Esophagus mucosa (tissue), 1 donor: ENCODE data around the gene GZMM. TPM values are rescaled to one million over a fixed set of nuclear protein-coding genes. Genes with fewer than 3 reads are reported as not detected.

Source experiments
- ATAC-seq: fragments of 200-7000 bp; cut with Tn5 transposase; one replicate; pipeline ENCODE4 v1.9.1; 2020
- total RNA-seq: library from RNA; stranded (reverse); gene quantifications from one replicate; pipeline ENCODE4 v1.2.4, GENCODE V29; 2023
- donor health status: DM: yes; HTN: yes; CAD: no.

Gene GZMM
- total RNA-seq, 1 donor from 2014 or later = not detected

GRCh38 chr19:567296-567900, 23.5 kb downstream of the GZMM start:
- ATAC-seq = no peak

- ATAC-seq = no peak
Observed at GRCh38 chr19:570251-570686, 26.4 kb downstream of the GZMM start.

GRCh38 chr19:570937-571565, 27.2 kb downstream of the GZMM start:
- ATAC-seq = peak; percentile 5

GRCh38 chr19:571566-571974, 27.7 kb downstream of the GZMM start:
- ATAC-seq = no peak

- ATAC-seq = peak; percentile 87
Observed at GRCh38 chr19:572140-572742, 28.4 kb downstream of the GZMM start, which contains the start of gene BSG. Gene BSG (plus strand): TSS chr19:572596. CDS start chr19:572635, 39 bp downstream.

GRCh38 chr19:572743-573518, 29.1 kb downstream of the GZMM start:
- ATAC-seq = peak; percentile 9

- no peak for ATAC-seq
Observed at GRCh38 chr19:573519-573825, 29.6 kb downstream of the GZMM start.

DNA sequence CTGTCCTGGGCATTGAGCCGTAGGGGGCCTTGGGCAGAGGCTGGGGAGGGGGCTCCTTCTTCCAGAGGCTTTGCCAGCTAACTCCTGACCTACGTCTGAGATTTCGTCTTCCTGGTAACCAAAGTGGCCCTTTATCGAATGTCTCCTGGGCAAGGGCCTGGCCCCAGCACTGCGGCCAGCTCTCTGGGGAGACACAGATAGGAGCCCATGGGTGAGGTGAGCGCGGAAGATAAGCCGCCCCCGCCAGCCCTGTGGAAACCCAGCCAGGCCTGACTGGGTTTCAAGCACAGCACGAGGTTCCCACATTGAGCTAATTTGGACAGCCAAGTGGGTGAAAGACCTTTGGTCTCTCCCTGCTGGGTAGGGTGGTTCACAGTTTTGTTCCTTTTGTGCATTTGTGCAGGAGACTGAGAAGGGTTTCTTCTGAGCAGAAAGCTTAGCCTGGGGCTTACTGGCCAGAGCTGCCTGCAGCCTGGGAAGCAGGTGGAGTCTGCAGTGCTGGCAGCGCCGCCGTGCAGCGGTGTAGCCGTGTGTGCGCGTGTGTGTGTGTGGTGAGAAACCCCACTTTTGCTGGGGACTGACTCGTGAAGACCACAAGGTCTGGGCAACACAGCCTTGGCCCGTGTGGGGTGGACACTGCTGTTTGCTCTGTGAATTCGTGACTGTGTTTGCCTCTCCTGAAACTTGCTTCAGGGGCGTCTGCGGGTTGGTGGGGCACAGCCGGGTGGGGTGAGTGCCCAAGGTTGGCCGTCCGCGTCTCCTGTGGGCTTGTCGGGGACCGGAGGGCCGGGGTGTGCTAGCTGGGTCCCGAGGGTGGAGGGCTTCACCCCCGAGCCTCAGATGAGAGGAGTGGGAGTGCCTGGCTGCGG, 31.0 kb downstream of the GZMM start:
- no peak for ATAC-seq

DNA sequence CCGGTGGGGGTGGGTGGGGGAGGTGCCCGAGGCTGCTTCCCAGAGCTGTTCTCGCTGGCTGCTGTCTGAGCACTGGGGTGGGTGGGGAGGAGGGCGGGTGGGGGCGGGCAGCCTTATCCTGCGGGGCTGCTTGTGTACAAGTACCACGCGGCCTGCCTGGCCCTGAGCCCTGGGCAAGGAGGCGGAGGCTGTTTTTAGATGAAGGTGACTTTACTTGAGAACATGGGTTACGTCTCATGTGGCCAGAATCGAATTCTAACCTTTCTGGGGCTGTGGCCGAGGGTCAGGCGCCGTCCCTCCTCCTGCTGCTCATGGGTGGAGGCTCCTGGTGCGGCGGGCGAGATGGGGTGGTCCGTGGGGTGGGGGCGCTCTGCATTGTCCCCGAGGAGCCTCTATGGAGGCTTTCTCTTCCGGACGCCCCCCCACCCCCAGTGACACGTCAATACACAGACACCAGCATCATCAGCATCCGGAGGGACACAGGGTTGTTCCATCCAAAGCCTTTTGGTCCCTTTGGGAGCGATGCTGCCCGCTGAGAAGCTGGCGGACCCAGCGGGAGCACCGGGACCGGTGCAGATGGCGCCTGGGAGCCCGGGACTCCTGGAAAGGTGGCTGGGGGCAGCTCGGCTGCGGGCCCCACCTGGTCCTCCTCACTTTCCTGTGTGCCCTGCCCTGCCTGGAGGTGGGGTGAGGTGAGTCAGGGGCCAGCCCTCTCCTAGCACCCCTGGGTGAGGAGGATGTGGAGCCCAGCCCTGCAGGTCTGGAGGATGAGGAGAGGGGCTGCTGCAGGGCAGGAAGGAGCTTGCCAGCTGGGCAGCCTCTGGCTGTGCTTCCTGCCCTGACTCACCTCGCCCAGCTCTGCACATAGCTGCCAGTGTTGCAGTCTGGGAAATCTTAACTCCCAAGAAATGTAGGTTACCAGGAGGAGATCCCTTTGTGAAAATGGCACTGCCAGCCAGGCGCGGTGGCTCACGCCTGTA, 32.0 kb downstream of the GZMM start:
- peak; percentile 39 for ATAC-seq

GRCh38 chr19:576768-577438, 33.0 kb downstream of the GZMM start:
- ATAC-seq = no peak

- ATAC-seq = no peak
Observed at GRCh38 chr19:577439-578392, 33.9 kb downstream of the GZMM start.

GRCh38 chr19:579111-579841, 35.4 kb downstream of the GZMM start:
- ATAC-seq = no peak

DNA sequence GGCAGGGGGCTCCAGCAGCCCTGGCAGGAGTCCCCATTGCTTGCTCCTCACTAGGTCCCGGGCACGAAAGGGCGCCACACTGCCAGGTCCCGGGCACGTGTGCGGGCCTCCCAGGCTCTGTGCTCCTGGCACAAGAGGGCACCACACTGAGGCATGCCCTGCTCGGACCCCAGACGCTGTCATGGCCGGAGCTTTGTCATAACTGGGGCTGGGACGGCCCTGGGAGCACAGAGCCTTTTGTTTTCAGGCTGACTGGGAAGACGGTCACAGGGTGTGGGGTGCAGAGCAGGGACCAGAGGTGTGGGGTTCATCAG, 35.9 kb downstream of the GZMM start:
- ATAC-seq = no peak

DNA sequence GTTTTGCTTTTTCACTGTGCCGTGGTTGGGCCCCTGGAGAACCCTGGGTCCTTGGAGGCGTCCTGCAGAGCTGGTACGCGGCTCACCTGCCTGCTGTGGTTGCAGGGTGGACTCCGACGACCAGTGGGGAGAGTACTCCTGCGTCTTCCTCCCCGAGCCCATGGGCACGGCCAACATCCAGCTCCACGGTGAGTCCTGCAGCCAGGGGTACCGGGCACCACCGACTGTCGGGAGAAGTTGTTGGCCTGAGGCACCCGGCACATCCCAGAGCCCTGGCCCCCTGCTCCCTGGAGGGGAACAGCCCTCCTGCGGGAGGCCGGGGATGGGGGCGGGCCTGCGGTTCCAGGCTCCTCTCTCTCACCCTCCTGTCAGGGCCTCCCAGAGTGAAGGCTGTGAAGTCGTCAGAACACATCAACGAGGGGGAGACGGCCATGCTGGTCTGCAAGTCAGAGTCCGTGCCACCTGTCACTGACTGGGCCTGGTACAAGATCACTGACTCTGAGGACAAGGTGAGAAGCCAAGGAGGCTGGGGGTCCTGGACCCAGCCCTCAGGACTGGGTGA, 36.5 kb downstream of the GZMM start:
- no peak for ATAC-seq

GRCh38 chr19:581399-582111, 37.7 kb downstream of the GZMM start:
- ATAC-seq = no peak

DNA sequence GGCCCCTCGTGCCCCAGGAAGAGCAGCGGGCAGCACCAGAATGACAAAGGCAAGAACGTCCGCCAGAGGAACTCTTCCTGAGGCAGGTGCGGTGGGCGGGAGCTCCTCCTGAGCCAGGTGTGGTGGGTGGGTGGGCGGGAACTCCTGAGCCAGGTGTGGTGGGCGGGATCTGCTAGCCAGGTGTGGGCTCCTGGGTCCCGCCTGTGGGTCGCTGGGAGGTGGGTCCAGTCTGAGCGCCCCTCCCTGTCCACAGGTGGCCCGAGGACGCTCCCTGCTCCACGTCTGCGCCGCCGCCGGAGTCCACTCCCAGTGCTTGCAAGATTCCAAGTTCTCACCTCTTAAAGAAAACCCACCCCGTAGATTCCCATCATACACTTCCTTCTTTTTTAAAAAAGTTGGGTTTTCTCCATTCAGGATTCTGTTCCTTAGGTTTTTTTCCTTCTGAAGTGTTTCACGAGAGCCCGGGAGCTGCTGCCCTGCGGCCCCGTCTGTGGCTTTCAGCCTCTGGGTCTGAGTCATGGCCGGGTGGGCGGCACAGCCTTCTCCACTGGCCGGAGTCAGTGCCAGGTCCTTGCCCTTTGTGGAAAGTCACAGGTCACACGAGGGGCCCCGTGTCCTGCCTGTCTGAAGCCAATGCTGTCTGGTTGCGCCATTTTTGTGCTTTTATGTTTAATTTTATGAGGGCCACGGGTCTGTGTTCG, 38.8 kb downstream of the GZMM start:
- no peak for ATAC-seq
